GM13977 (cell line): ENCODE data around the gene NSG2.
A peak's percentile ranks its signal among the peaks of the same experiment; 100 is the strongest.
"Not testable (repeated sequence)": the region's sequence is repeated elsewhere in the genome, so short reads cannot be mapped to it uniquely, and the experiment has no call there.

ENCODE experiments used
- DNase-seq: peaks from one replicate; pipeline ENCODE4 v3.0.0; 2012; ENCODE audit warnings: low spot score
- CTCF ChIP-seq: IDR thresholded peaks from 2 replicates; pipeline ENCODE4 v1.5.1; 2012; ENCODE audit warnings: mild to moderate bottlenecking, control low read depth; ENCODE audit not compliant: insufficient read depth; ENCODE audit errors: extremely low read depth, missing control alignments
- in situ Hi-C: fragments of 300-500 bp; cut with MboI; formaldehyde crosslinking; loops from one replicate; pipeline ENCODE4 v1.12.0; 2022; ENCODE audit warnings: low sequenced_read_pairs, low pct_unique_long_range_greater_than_20kb, mixed read lengths, inconsistent platforms; ENCODE audit not compliant: unreplicated experiment

NSG2 gene

GRCh38 chr5:174010365-174010764, 35.1 kb upstream of the NSG2 start:
- no peak for DNase-seq
- in situ Hi-C loops: no loop called here
- no peak for TF ChIP-seq CTCF

DNA sequence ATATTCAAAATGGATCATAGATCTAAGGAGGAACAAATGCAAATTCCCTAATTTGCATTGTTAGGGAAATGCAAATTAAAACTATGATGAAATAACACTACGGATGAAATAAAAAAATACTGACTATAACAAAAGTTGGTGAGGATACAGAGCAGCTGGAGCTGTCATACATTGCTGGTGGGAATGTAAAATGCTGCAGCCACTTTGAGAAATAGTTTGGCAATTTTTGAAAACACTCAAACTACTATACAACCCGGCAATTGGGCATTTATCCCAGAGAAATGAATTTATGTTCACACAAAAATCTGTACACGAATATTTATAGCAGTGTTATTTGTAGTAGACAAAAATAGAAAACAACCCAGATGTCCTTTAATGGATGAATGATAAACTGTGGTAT, 34.1 kb upstream of the NSG2 start:
- in situ Hi-C loops: no loop called here
- DNase-seq: no peak
- no peak for TF ChIP-seq CTCF

- in situ Hi-C loops: not testable (repeated sequence)
- peak; percentile 61 for TF ChIP-seq CTCF
- DNase-seq: peak; percentile 49
Measured at GRCh38 chr5:174020069-174020927, 25.2 kb upstream of the NSG2 start.

- no peak for TF ChIP-seq CTCF
Measured at GRCh38 chr5:174020928-174021304, 24.6 kb upstream of the NSG2 start.

DNA sequence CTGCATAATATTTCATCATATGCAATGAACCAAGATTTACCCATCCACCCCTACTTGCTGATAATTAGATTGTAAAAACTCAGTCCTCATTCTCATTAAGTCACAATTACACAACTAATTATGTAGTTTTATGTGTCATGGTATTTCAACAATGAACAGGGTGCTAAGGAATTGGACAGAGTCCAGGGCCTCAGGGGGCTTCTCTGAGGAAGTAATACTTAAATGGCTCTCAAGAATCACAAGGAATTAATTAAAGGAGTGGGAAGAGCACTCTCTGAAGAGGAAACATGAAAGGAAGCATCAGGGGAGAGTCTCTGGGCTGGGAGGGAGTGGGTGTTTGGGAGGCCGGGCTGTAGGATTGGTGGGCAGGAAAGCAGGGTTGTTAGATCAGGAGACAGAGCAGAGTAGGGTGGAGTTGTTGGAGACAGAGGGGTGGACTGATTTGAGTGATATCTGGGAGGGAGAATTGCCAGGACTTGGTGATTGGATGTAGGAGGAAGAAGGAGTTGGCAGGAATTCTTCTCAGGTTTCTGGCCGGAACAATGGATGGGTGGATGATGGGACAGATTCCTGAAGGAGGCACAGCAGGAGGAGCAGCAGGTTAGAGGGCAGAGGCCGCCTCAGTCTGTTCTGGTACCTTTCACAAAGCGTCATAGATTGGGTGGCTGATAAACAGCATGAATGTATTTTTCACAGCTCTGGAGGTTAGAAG, 23.0 kb upstream of the NSG2 start:
- DNase-seq: no peak
- no peak for TF ChIP-seq CTCF
- in situ Hi-C loops: no loop called here

More at GRCh38 chr5:174020928-174021304, 24.6 kb upstream of the NSG2 start:
- DNase-seq: no peak
- in situ Hi-C loops: no loop called here

- no peak for DNase-seq
- in situ Hi-C loops: no loop called here
- no peak for TF ChIP-seq CTCF
Measured at GRCh38 chr5:174030286-174030685, 15.2 kb upstream of the NSG2 start.
